PC-9 (cell line): Measurements from ENCODE around the gene PRRG2. TPM values are rescaled to one million over a fixed set of nuclear protein-coding genes. Genes with fewer than 3 reads are reported as not detected.

Experiments used
- Bru-seq: library from RNA; stranded (reverse); fragments of 400-500 nt; gene quantifications from one replicate; lab custom pipeline; 2021; lab: Mats Ljungman, UMichigan
- BruChase-seq, 2 experiments: library from RNA; stranded (reverse); fragments of 400-500 nt; gene quantifications; one replicate each; lab custom pipeline; 2021; lab: Mats Ljungman, UMichigan
- BruUV-seq: library from RNA; stranded (reverse); fragments of 400-500 nt; replicated peaks from 2 replicates; lab custom pipeline; 2021; lab: Mats Ljungman, UMichigan
- CTCF ChIA-PET: fragments of 300-600 bp; sonication (Branson Sonifier 250); formaldehyde crosslinking; loops from one replicate; lab custom pipeline; 2022; ENCODE audit warnings: antibody characterized with exemption; lab: Charles Lee
- POLR2A ChIA-PET: fragments of 300-600 bp; sonication (Branson Sonifier 250); formaldehyde crosslinking; loops from one replicate; lab custom pipeline; 2022; ENCODE audit warnings: antibody characterized with exemption; ENCODE audit not compliant: unreplicated experiment; lab: Charles Lee
- DNase-seq, 2 experiments: peaks; one replicate each; pipeline versions ENCODE4 v3.0.0 to v3.0.0-alpha.2; 2015 to 2022; ENCODE audit warnings: mixed read lengths in 1 of 2
- H2AFZ ChIP-seq: fragments of 200-600 bp; sonication (generic); 2 replicates; pipeline ENCODE4 v1.8.1; 2017; ENCODE audit warnings: antibody characterized with exemption
- H3F3A ChIP-seq: fragments of 200-600 bp; sonication (generic); 2 replicates; pipeline ENCODE4 v1.8.1; 2017; ENCODE audit warnings: antibody characterized with exemption, mild to moderate bottlenecking, low read depth; ENCODE audit not compliant: insufficient read depth
- H3K27ac ChIP-seq: fragments of 200-600 bp; sonication (generic); 2 replicates; pipeline ENCODE4 v1.6.1; 2016; ENCODE audit warnings: mixed run types
- H3K27me3 ChIP-seq: fragments of 200-600 bp; sonication (generic); 2 replicates; pipeline ENCODE4 v1.6.1; 2016; ENCODE audit warnings: low read depth, mixed run types; ENCODE audit not compliant: insufficient read depth
- H3K36me3 ChIP-seq: fragments of 200-600 bp; sonication (generic); 2 replicates; pipeline ENCODE4 v1.6.1; 2016; ENCODE audit warnings: low read depth, mixed run types
- H3K4me1 ChIP-seq: fragments of 200-600 bp; sonication (generic); replicated peaks from 2 replicates; pipeline ENCODE4 v1.6.1; 2016; ENCODE audit warnings: mixed run types; ENCODE audit not compliant: insufficient read depth
- H3K4me2 ChIP-seq: fragments of 200-600 bp; sonication (generic); 2 replicates; pipeline ENCODE4 v1.6.1; 2017; ENCODE audit warnings: mixed run types
- H3K4me3 ChIP-seq: fragments of 200-600 bp; sonication (generic); 2 replicates; pipeline ENCODE4 v1.6.1; 2016; ENCODE audit warnings: mixed run types
- H3K79me2 ChIP-seq: fragments of 200-600 bp; sonication (generic); 2 replicates; pipeline ENCODE4 v1.6.1; 2017; ENCODE audit warnings: low read depth, mixed run types
- H3K9me2 ChIP-seq: fragments of 200-600 bp; sonication (generic); 2 replicates; pipeline ENCODE4 v1.8.1; 2017; ENCODE audit warnings: mild to moderate bottlenecking; ENCODE audit not compliant: insufficient read depth
- H3K9me3 ChIP-seq: fragments of 200-600 bp; sonication (generic); 2 replicates; pipeline ENCODE4 v1.8.1; 2016; ENCODE audit warnings: low read depth; ENCODE audit not compliant: insufficient read depth
- H4K20me1 ChIP-seq: fragments of 200-600 bp; sonication (generic); 2 replicates; pipeline ENCODE4 v1.8.1; 2017; ENCODE audit not compliant: insufficient read depth
- EZH2 ChIP-seq: fragments of 200-600 bp; sonication (generic); IDR thresholded peaks from 2 replicates; pipeline ENCODE4 v1.8.0; 2017; ENCODE audit warnings: antibody characterized with exemption, low read depth
- intact Hi-C: fragments of 100-400 bp; cut with micrococcal nuclease; formaldehyde crosslinking; loops from one replicate; pipeline ENCODE4 v1.10.0; 2022; ENCODE audit not compliant: unreplicated experiment
- long read RNA-seq: library from polyadenylated mRNA; stranded (forward); transcript quantifications from one replicate; pipeline ENCODE4 v2.0.0, GENCODE V29; 2022
- total RNA-seq: library from RNA; stranded (reverse); gene quantifications from 2 replicates; pipeline ENCODE4 v1.2.3, GENCODE V29; 2021
- TF ChIP-seq, protein P1 (sequence below): fragments of 200-600 bp; sonication (generic); conservative IDR thresholded peaks from 2 replicates; pipeline ENCODE4 v1.6.1; 2017; ENCODE audit warnings: mixed run types, antibody characterized with exemption, mild to moderate bottlenecking, moderate library complexity

PRRG2 gene
- total RNA-seq = 16.2 TPM in 2 replicates
- Bru-seq, nascent RNA = percentile 43 among the genes with signal in this experiment
- BruChase-seq, experiment 1, labeled RNA remaining after a 2-hour chase = percentile 58 among the genes with signal in this experiment
- BruChase-seq, experiment 2, labeled RNA remaining after a 6-hour chase = percentile 66 among the genes with signal in this experiment
- long read RNA-seq, partial matches to known transcripts = 0 of 6 reads
- long read RNA-seq, other reads (novel, unspliced or antisense) = 4 of 6 reads

DNA sequence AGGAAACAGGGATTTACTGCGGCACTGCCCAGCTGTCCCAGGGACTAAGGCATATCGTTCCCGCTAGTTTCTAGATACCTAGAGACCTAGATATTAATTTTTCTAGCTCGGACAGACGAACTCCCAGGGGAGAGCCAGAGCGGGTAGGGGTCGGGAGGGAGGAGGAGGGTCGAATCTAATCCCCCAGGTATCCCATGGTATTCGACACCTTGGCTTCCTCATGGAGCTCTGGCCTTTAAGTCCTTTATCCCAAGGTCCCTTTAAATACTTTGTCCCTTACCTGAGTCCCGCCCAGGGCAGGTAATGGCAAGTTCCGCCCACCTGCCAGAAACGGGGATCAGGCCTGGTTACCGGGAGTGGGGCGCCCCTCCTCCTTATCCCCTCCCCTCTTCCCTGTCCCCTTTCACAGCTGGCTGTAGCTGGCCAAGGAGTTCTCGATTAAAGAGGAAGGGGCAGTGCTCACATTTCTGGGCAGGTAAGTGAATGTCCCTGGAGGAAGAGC is at the start of gene PRRG2:
PRRG2 (plus strand) TSS at position 310 of the 502 bp plus-strand sequence. CDS start 1,904 bp downstream, outside the sequence.
- intact Hi-C loops = loop anchor here (2.0 kb wide), 1 partner anchor 60 kb away; the partner anchor contains the start of gene RRAS
- TF ChIP-seq, protein P1, sequence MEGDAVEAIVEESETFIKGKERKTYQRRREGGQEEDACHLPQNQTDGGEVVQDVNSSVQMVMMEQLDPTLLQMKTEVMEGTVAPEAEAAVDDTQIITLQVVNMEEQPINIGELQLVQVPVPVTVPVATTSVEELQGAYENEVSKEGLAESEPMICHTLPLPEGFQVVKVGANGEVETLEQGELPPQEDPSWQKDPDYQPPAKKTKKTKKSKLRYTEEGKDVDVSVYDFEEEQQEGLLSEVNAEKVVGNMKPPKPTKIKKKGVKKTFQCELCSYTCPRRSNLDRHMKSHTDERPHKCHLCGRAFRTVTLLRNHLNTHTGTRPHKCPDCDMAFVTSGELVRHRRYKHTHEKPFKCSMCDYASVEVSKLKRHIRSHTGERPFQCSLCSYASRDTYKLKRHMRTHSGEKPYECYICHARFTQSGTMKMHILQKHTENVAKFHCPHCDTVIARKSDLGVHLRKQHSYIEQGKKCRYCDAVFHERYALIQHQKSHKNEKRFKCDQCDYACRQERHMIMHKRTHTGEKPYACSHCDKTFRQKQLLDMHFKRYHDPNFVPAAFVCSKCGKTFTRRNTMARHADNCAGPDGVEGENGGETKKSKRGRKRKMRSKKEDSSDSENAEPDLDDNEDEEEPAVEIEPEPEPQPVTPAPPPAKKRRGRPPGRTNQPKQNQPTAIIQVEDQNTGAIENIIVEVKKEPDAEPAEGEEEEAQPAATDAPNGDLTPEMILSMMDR = no peak
- no peak for TF ChIP-seq EZH2
- POLR2A ChIA-PET = interaction anchor here (0.5 to 1.5 kb wide), 8 partner anchors 12 to 602 kb away, joined by 3 to 22 read pairs (median 4); partner anchors contain the start of genes RRAS and SCAF1

DNA sequence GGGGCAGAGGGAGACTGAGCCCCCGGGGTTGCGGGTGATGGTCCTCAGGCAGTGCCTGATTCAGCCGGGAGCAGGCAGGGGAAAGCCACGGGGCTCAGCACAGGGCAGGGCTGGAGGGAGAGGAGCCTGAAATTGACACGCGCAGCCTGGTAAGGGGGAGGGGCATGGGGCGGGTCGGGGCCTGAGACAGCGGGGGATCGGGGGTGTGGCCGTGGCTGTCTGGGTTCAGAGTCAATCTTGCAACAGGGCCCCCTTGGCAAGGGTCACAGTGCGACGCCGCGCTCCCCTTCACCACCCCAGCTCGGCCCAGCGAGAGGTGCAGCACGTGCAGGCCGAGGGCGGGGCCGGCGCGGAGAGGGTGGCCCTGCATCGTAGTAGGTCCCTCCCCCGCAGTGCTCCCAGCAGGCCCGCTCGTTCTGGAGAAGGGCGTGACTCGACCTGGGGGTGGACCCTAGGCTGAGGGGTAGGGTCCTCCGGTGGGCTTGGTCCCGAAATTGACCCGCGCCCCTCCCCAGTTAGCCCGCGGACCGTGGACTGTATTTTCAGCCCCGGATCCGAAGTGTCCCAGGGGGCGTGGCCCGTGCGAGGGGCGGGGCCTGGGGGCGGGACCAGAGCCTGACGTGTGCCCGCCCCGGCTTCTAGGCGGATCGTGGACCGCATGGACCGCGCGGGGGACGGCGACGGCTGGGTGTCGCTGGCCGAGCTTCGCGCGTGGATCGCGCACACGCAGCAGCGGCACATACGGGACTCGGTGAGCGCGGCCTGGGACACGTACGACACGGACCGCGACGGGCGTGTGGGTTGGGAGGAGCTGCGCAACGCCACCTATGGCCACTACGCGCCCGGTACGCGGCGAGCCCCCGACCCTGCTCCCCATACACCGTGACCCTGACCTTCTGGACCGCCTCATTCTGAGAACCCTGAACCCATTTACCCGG is 47.3 kb upstream of the PRRG2 start:
- Histone ChIP-seq H3K9me2 (no peaks in the 10 kb centered on the region), H2AFZ (peak overlapping the region; percentile 86), H3K4me3 (peak overlapping the region; percentile 87), H3K4me2 (peak overlapping the region; percentile 91), H3K27ac (no peak overlapping the region), H3F3A (peaks cover 12% of the 10 kb centered on the region; the same call in 1 of the 2 replicates), H3K27me3 (no peaks in the 10 kb centered on the region), H3K4me1 (no peaks in the 10 kb centered on the region; the same call in 1 of the 2 replicates), H4K20me1 (peaks cover 3% of the 10 kb centered on the region; the same call in 1 of the 2 replicates), H3K79me2 (no peaks in the 10 kb centered on the region), H3K9me3 (no peaks in the 10 kb centered on the region), H3K36me3 (no peaks in the 10 kb centered on the region)
- CTCF ChIA-PET = interaction anchor here (0.6 kb wide), 1 partner anchor 13 kb away, joined by 4 read pairs; no protein-coding TSS in a partner anchor
- TF ChIP-seq, protein P1 = no peak; the same call in 1 of the 2 replicates
- TF ChIP-seq EZH2 = no peak
- DNase-seq = peak; percentile 61 to 73
- BruUV-seq = no TSS peak
- POLR2A ChIA-PET = no interaction called here
- intact Hi-C loops = no loop called here

More for the DNA sequence above, at the start of gene PRRG2:
- peak within 1 kb of the TSS; percentile 52 for H3K27ac ChIP-seq
- peaks cover 11% of the 10 kb centered on the region; the same call in 1 of the 2 replicates for H3F3A ChIP-seq
- peak; percentile 79 to 81 for DNase-seq
- peak within 1 kb of the TSS; percentile 96 for H3K4me2 ChIP-seq
- peak within 1 kb of the TSS; percentile 83 for H3K4me3 ChIP-seq
- no peaks in the 10 kb centered on the region for H3K9me2 ChIP-seq
- H4K20me1 ChIP-seq = no peaks in the 10 kb centered on the region
- H3K27me3 ChIP-seq = no peaks in the 10 kb centered on the region
- peak within 1 kb of the TSS; percentile 95 for H2AFZ ChIP-seq
- no peaks in the 10 kb centered on the region for H3K36me3 ChIP-seq
- no peaks in the 10 kb centered on the region for H3K9me3 ChIP-seq
- no TSS peak for BruUV-seq
- H3K4me1 ChIP-seq = peaks cover 8% of the 10 kb centered on the region
- peaks cover 42% of the 10 kb centered on the region for H3K79me2 ChIP-seq
- CTCF ChIA-PET = interaction anchor here (0.5 to 1.1 kb wide), 4 partner anchors 11 to 92 kb away, joined by 3 to 6 read pairs (median 5); partner anchors contain the start of gene RRAS
